ENCODE data around the gene PRR20E. TPM values are rescaled to one million over a fixed set of nuclear protein-coding genes. Genes with fewer than 3 reads are reported as not detected.
"Not testable (repeated sequence)": the region's sequence is repeated elsewhere in the genome, so short reads cannot be mapped to it uniquely, and the experiment has no call there.

PRR20E gene
- total RNA-seq (not detected), polyA plus RNA-seq (not detected)
- long read RNA-seq, donor 1 = 0 reads
- long read RNA-seq, donor 2 = 0 reads
- long read RNA-seq, donor 3 = 0 reads
- long read RNA-seq, donor 4 = 0 reads
- long read RNA-seq, donor 5 = 0 reads
- long read RNA-seq, donor 6 = 0 reads
- long read RNA-seq, donor 7 = 0 reads
- long read RNA-seq, donor 8 = 0 reads
- long read RNA-seq, donor 9 = 0 reads
- long read RNA-seq, donor 10 = 0 reads

GRCh38 chr13:57166897-57167296, at the start of gene PRR20E:
Gene PRR20E (plus strand): TSS chr13:57167197. CDS start chr13:57167584, 387 bp downstream.
- H3K27me3 ChIP-seq; H3K9me3 ChIP-seq (replicated peaks in 1 of 3); H3K27ac ChIP-seq; intact Hi-C loops (cut with DNase I); H3K4me3 ChIP-seq; DNase-seq; H3K4me1 ChIP-seq (replicated peaks in 1 of 2); H3K36me3 ChIP-seq (replicated peaks in 1 of 2): not testable (repeated sequence)
- WGBS, 4 donors = no CpG with 5 or more reads among the region's 22 CpGs

- H3K27ac ChIP-seq = no peak overlapping the region
- no peaks in the 10 kb centered on the region for H3K36me3 ChIP-seq (replicated peaks in 1 of 2)
- H3K4me3 ChIP-seq = no peak overlapping the region
- DNase-seq = peak in 2 of 7 donors; percentile 1 to 14
- 39 to 52% (median 49%) methylated on average over 1 of the region's 1 CpG for whole genome bisulfite sequencing, 4 donors
- intact Hi-C loops (cut with DNase I) = no loop called here
- no peaks in the 10 kb centered on the region for H3K27me3 ChIP-seq
- no peak for TF ChIP-seq POLR2A (IDR thresholded peaks at IDR 0.05)
- H3K9me3 ChIP-seq (replicated peaks in 1 of 3) = no peaks in the 10 kb centered on the region
- no peaks in the 10 kb centered on the region for H3K4me1 ChIP-seq (replicated peaks in 1 of 2)
Measured at GRCh38 chr13:57123681-57124080, 43.3 kb upstream of the PRR20E start.

GRCh38 chr13:57128909-57129308, 38.1 kb upstream of the PRR20E start:
- intact Hi-C loops (cut with DNase I) = no loop called here
- no peaks in the 10 kb centered on the region for H3K9me3 ChIP-seq (replicated peaks in 1 of 3)
- no peaks in the 10 kb centered on the region for H3K27me3 ChIP-seq
- H3K27ac ChIP-seq = no peak overlapping the region
- no peaks in the 10 kb centered on the region for H3K36me3 ChIP-seq (replicated peaks in 1 of 2)
- no peak overlapping the region for H3K4me3 ChIP-seq
- WGBS, 4 donors = 75 to 78% (median 76%) methylated on average over 6 of the region's 6 CpGs
- no peaks in the 10 kb centered on the region for H3K4me1 ChIP-seq (replicated peaks in 1 of 2)
- no peak for DNase-seq
- TF ChIP-seq CTCF (IDR thresholded peaks at IDR 0.05) (no peak), POLR2A (IDR thresholded peaks at IDR 0.05) (no peak)

- H3K4me3 ChIP-seq = no peak overlapping the region
- intact Hi-C loops (cut with DNase I) = no loop called here
- no peaks in the 10 kb centered on the region for H3K27me3 ChIP-seq
- no peak overlapping the region for H3K27ac ChIP-seq
- no peak for TF ChIP-seq CTCF (IDR thresholded peaks at IDR 0.05)
- no peak for TF ChIP-seq POLR2A (IDR thresholded peaks at IDR 0.05)
- DNase-seq = no peak
- no peaks in the 10 kb centered on the region for H3K9me3 ChIP-seq (replicated peaks in 1 of 3)
- H3K36me3 ChIP-seq (replicated peaks in 1 of 2) = no peaks in the 10 kb centered on the region
- H3K4me1 ChIP-seq (replicated peaks in 1 of 2) = no peaks in the 10 kb centered on the region
- 44 to 60% (median 52%) methylated on average over 2 of the region's 2 CpGs for WGBS, 4 donors
Measured at GRCh38 chr13:57136093-57136492, 30.9 kb upstream of the PRR20E start.

GRCh38 chr13:57137585-57137984, 29.4 kb upstream of the PRR20E start:
- 67 to 76% (median 72%) methylated on average over 4 of the region's 4 CpGs for WGBS, 4 donors
- H3K27ac ChIP-seq = no peak overlapping the region
- no peak for TF ChIP-seq POLR2A (IDR thresholded peaks at IDR 0.05)
- TF ChIP-seq CTCF (IDR thresholded peaks at IDR 0.05) = no peak
- intact Hi-C loops (cut with DNase I) = no loop called here
- no peaks in the 10 kb centered on the region for H3K36me3 ChIP-seq (replicated peaks in 1 of 2)
- H3K27me3 ChIP-seq = no peaks in the 10 kb centered on the region
- H3K4me3 ChIP-seq = no peak overlapping the region
- no peaks in the 10 kb centered on the region for H3K4me1 ChIP-seq (replicated peaks in 1 of 2)
- no peak for DNase-seq
- no peaks in the 10 kb centered on the region for H3K9me3 ChIP-seq (replicated peaks in 1 of 3)
